Measurements from ENCODE around the gene HIPK1. TPM values are rescaled to one million over a fixed set of nuclear protein-coding genes. Genes with fewer than 3 reads are reported as not detected.

Gene HIPK1
- total and polyA plus RNA-seq, 12 donors, result 7.8 to 91.0 (median 61.2) TPM

DNA sequence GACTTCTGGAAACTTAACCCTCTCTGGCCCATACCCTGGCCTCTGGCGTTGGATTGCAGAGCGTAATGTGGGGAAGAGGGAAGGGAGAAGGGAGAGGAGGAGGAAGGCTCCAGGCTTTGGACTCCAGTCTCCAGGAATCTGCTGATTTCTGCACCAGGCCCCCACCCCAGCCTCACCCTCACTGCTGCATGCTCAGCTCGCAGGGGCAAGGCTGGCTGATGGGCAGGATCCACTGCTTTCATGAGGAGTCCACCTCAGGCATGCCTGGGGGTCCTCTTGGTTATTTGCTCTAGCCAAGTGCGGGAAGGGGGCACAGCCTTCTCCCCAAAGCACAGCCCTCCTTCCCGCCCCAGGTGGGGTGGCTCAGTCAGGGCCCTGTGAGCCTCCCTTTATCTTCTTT is 53.8 kb downstream of the HIPK1 start:
- peak overlapping the region in 8 of 10 donors; percentile 15 to 74 (median 44) for H3K27ac ChIP-seq
- H3K9me3 ChIP-seq, result no peaks in the 10 kb centered on the region
- peaks cover 0 to 68% (median 54%) of the 10 kb centered on the region in 9 donors for H3K4me1 ChIP-seq
- no peak for ATAC-seq
- intact Hi-C loops (cut with DNase I), result loop anchor here in 1 of 10 donors (10.0 kb wide), 1 partner anchor 152 kb away; no protein-coding TSS in a partner anchor
- H3K36me3 ChIP-seq, result peaks cover 0 to 4% (median 0%) of the 10 kb centered on the region in 9 donors
- TF ChIP-seq, protein P1, sequence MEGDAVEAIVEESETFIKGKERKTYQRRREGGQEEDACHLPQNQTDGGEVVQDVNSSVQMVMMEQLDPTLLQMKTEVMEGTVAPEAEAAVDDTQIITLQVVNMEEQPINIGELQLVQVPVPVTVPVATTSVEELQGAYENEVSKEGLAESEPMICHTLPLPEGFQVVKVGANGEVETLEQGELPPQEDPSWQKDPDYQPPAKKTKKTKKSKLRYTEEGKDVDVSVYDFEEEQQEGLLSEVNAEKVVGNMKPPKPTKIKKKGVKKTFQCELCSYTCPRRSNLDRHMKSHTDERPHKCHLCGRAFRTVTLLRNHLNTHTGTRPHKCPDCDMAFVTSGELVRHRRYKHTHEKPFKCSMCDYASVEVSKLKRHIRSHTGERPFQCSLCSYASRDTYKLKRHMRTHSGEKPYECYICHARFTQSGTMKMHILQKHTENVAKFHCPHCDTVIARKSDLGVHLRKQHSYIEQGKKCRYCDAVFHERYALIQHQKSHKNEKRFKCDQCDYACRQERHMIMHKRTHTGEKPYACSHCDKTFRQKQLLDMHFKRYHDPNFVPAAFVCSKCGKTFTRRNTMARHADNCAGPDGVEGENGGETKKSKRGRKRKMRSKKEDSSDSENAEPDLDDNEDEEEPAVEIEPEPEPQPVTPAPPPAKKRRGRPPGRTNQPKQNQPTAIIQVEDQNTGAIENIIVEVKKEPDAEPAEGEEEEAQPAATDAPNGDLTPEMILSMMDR (IDR thresholded peaks at IDR 0.05), result no peak
- 77 to 80% methylated on average over 5 of the region's 5 CpGs for WGBS, 2 donors
- peak overlapping the region in 8 of 10 donors; percentile 16 to 41 (median 21) for H3K4me3 ChIP-seq
- no peak for DNase-seq
- no peaks in the 10 kb centered on the region for H3K27me3 ChIP-seq

DNA sequence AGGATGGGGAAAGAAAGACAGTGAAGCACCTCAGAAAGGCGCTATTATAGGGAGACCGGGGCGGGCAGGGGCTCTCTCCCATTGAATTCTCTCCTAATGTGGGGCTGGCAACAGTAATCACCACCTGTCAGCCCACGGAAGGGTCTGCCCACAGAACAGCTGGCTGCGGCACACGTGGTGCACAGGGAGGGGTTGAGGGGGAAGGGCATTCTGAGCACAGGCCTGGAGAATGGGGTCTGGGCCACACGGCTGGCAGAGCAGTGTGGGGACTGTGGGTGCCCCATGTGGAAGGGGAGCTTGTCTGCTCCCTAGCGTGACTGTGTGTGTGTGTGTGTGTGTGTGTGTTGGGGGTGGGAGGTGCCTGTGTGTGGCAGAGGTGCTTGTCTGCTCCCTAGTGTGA is 54.3 kb downstream of the HIPK1 start:
- no peaks in the 10 kb centered on the region for H3K9me3 ChIP-seq
- H3K4me1 ChIP-seq, result peaks cover 0 to 63% (median 49%) of the 10 kb centered on the region in 9 donors
- 68 to 69% methylated on average over 8 of the region's 8 CpGs for WGBS, 2 donors
- no peaks in the 10 kb centered on the region for H3K27me3 ChIP-seq
- peak overlapping the region in 5 of 10 donors; percentile 18 to 41 (median 21) for H3K4me3 ChIP-seq
- H3K27ac ChIP-seq, result peak overlapping the region in 8 of 10 donors; percentile 15 to 74 (median 44)
- TF ChIP-seq, protein P1 (IDR thresholded peaks at IDR 0.05), result no peak
- intact Hi-C loops (cut with DNase I), result loop anchor here in 1 of 10 donors (10.0 kb wide), 1 partner anchor 151 kb away; no protein-coding TSS in a partner anchor
- peaks cover 0 to 3% (median 0%) of the 10 kb centered on the region in 9 donors for H3K36me3 ChIP-seq
- ATAC-seq (no peak), DNase-seq (no peak)

DNA sequence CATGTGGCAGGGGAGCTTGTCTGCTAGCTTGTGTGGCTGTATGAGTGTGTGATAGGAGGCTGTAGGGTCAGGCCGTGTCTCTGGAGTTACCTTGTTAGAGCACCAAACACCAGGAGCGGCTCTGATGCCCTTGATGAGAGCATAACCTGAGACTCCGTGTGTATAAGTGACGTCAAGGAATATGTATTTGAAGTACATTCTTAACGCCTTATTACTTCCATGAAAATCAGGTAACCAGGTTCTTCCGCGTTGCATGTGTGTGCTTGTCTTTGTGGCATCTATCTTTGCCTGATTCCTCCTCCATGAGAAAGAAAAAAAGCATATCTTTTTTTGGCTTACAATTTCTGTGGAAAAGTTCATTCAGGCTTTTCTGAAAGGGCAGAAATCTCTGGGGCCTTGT is 54.7 kb downstream of the HIPK1 start:
- no peak for DNase-seq
- TF ChIP-seq, protein P1 (IDR thresholded peaks at IDR 0.05), result no peak
- Histone ChIP-seq H3K27ac (peak overlapping the region in 5 of 10 donors; percentile 16 to 73 (median 35)), H3K36me3 (peaks cover 0 to 3% (median 0%) of the 10 kb centered on the region in 9 donors), H3K4me3 (no peak overlapping the region), H3K4me1 (peaks cover 0 to 59% (median 45%) of the 10 kb centered on the region in 9 donors), H3K9me3 (no peaks in the 10 kb centered on the region), H3K27me3 (no peaks in the 10 kb centered on the region)
- no peak for ATAC-seq
- 86 to 91% methylated on average over 7 of the region's 7 CpGs for WGBS, 2 donors
- intact Hi-C loops (cut with DNase I), result loop anchor here in 1 of 10 donors (10.0 kb wide), 1 partner anchor 151 kb away; no protein-coding TSS in a partner anchor

DNA sequence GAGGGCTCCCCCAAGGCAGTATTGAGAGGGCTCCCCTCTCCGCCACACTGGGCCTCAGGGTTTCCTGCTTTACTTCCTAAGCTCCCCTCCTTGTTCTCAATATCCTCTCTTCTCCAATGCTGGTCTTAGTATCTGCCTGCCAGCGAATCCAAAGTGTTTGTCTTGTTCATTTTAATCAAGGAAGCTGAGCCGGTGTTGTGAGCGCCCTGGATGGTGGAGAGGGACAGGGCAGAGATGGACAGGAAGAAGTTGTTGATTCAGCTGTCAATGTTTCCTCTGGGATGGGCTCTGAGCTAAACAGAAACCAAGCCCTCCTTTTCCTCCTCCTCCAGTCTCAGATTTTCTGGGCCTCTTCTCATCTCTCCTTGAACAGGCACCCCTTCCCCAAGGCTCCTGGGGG is 55.6 kb downstream of the HIPK1 start:
- Histone ChIP-seq H3K4me1 (peaks cover 0 to 50% (median 39%) of the 10 kb centered on the region in 9 donors), H3K27ac (peak overlapping the region in 8 of 10 donors; percentile 9 to 73 (median 46)), H3K9me3 (no peaks in the 10 kb centered on the region), H3K36me3 (peaks cover 0 to 3% (median 0%) of the 10 kb centered on the region in 9 donors), H3K27me3 (no peaks in the 10 kb centered on the region), H3K4me3 (no peak overlapping the region)
- WGBS, 2 donors, result 48 to 52% methylated on average over 4 of the region's 4 CpGs
- ATAC-seq, result peak in 4 of 8 donors; percentile 18 to 67 (median 63)
- intact Hi-C loops (cut with DNase I), result loop anchor here in 1 of 10 donors (10.0 kb wide), 1 partner anchor 150 kb away; no protein-coding TSS in a partner anchor
- peak in 1 of 2 donors; percentile 41 for DNase-seq
- TF ChIP-seq, protein P1 (IDR thresholded peaks at IDR 0.05), result no peak
